SK-N-SH (cell line): Measurements from ENCODE around the gene SH3RF2. TPM values are rescaled to one million over a fixed set of nuclear protein-coding genes. Genes with fewer than 3 reads are reported as not detected.

Source experiments
- CTCF ChIA-PET: fragments of 300-600, 350-600 bp; formaldehyde crosslinking; extraction: SDS; loops from one replicate; lab custom pipeline; 2021; lab: Yijun Ruan, JAX
- POLR2A ChIA-PET: fragments of 350-600 bp; sonication (Branson Sonifier 250); formaldehyde crosslinking; extraction: SDS; loops from one replicate; lab custom pipeline; 2020; ENCODE audit warnings: antibody characterized with exemption, inconsistent platforms; lab: Yijun Ruan, JAX
- DNase-seq: peaks from one replicate; pipeline ENCODE4 v3.0.0; 2012
- H2AFZ ChIP-seq: fragments of 200-600 bp; sonication (generic); 2 replicates; pipeline ENCODE4 v1.8.1; 2016; ENCODE audit warnings: antibody characterized with exemption, mild to moderate bottlenecking, low read depth
- H3F3A ChIP-seq: fragments of 200-600 bp; sonication (generic); replicated peaks from 2 replicates; pipeline ENCODE3; 2016; ENCODE audit warnings: antibody characterized with exemption, mild to moderate bottlenecking; ENCODE audit not compliant: insufficient read depth
- H3K27ac ChIP-seq, 2 experiments: fragments of 200-500 bp in 1 of 2; fragments of 200-600 bp in 1 of 2; sonication (Bioruptor generic) in 1 of 2; sonication (generic), shearing (Covaris generic) in 1 of 2; 2 replicates each; pipeline versions ENCODE4 v1.5.1 to v1.6.1; 2014 to 2016; ENCODE audit warnings: low read depth in 2 of 2, inconsistent platforms in 1 of 2, low read length in 1 of 2, mild to moderate bottlenecking in 1 of 2, mixed read lengths in 1 of 2
- H3K27me3 ChIP-seq: fragments of 200-600 bp; sonication (generic), shearing (Covaris generic); 2 replicates; pipeline ENCODE4 v1.6.1; 2016; ENCODE audit warnings: mixed run types; ENCODE audit not compliant: insufficient read depth
- H3K36me3 ChIP-seq, 2 experiments: fragments of 200-500 bp in 1 of 2; fragments of 200-600 bp in 1 of 2; sonication (Bioruptor generic) in 1 of 2; sonication (generic) in 1 of 2; replicated peaks in 1 of 2; 2 replicates each; pipeline versions ENCODE3 to v1.5.1; 2014 to 2016; ENCODE audit warnings: low read length in 1 of 2, mild to moderate bottlenecking in 1 of 2; ENCODE audit not compliant: insufficient read depth in 2 of 2, control insufficient read depth in 1 of 2
- H3K4me1 ChIP-seq, 2 experiments: fragments of 200-500 bp in 1 of 2; fragments of 200-600 bp in 1 of 2; sonication (Bioruptor generic) in 1 of 2; sonication (generic), shearing (Covaris generic) in 1 of 2; 2 replicates each; pipeline versions ENCODE4 v1.5.1 to v1.6.1; 2014 to 2016; ENCODE audit warnings: low read depth in 1 of 2, low read length in 1 of 2, mixed run types in 1 of 2; ENCODE audit not compliant: insufficient read depth in 2 of 2, control insufficient read depth in 1 of 2
- H3K4me2 ChIP-seq: fragments of 200-600 bp; sonication (generic), shearing (Covaris generic); 2 replicates; pipeline ENCODE4 v1.6.1; 2017; ENCODE audit warnings: mixed run types
- H3K4me3 ChIP-seq, 2 experiments: fragments of 200-500 bp in 1 of 2; fragments of 200-600 bp in 1 of 2; sonication (Bioruptor generic) in 1 of 2; sonication (generic), shearing (Covaris generic) in 1 of 2; 2 replicates each; pipeline versions ENCODE4 v1.5.1 to v1.8.1; 2014 to 2016; ENCODE audit warnings: low read depth in 2 of 2, inconsistent platforms in 1 of 2, low read length in 1 of 2, mild to moderate bottlenecking in 1 of 2, mixed read lengths in 1 of 2, moderate library complexity in 1 of 2
- H3K79me2 ChIP-seq: fragments of 200-600 bp; sonication (generic); 2 replicates; pipeline ENCODE4 v1.8.1; 2017; ENCODE audit warnings: mild to moderate bottlenecking; ENCODE audit not compliant: insufficient read depth
- H3K9ac ChIP-seq: fragments of 200-600 bp; sonication (generic); 2 replicates; pipeline ENCODE4 v1.6.1; 2017; ENCODE audit warnings: mixed run types
- H3K9me2 ChIP-seq: fragments of 200-600 bp; sonication (generic); 2 replicates; pipeline ENCODE4 v1.6.1; 2017; ENCODE audit warnings: mixed run types
- H3K9me3 ChIP-seq: fragments of 200-600 bp; sonication (generic); 2 replicates; pipeline ENCODE4 v1.6.1; 2017; ENCODE audit warnings: mixed run types, mild to moderate bottlenecking, moderate library complexity
- H4K20me1 ChIP-seq: fragments of 200-600 bp; sonication (generic); 2 replicates; pipeline ENCODE4 v1.6.1; 2017; ENCODE audit warnings: mild to moderate bottlenecking, mixed run types; ENCODE audit not compliant: insufficient read depth
- CHD2 ChIP-seq: fragments of 150-350 bp; IDR thresholded peaks from 2 replicates; pipeline ENCODE4 v1.6.1; 2018; ENCODE audit warnings: low read length; ENCODE audit not compliant: partially characterized antibody
- ELF1 ChIP-seq: IDR thresholded peaks from 2 replicates; pipeline ENCODE4 v1.4.0; 2012
- EZH2phosphoT487 ChIP-seq: fragments of 200-600 bp; sonication (generic); IDR thresholded peaks from 2 replicates; pipeline ENCODE4 v1.6.1; 2017; ENCODE audit warnings: low read depth, mixed run types, mild to moderate bottlenecking, antibody characterized with exemption, moderate library complexity, borderline replicate concordance
- FOSL2 ChIP-seq: IDR thresholded peaks from 2 replicates; pipeline ENCODE4 v1.4.0; 2012; ENCODE audit warnings: low read depth, mild to moderate bottlenecking, moderate library complexity, borderline replicate concordance
- FOXJ3 ChIP-seq: sonication (generic); formaldehyde crosslinking; IDR thresholded peaks from 2 replicates; pipeline ENCODE4 v1.5.1; 2020; ENCODE audit warnings: mild to moderate bottlenecking, missing genetic modification reagents
- FOXM1 ChIP-seq: IDR thresholded peaks from 2 replicates; pipeline ENCODE4 v1.4.0; 2012; ENCODE audit warnings: low read depth, mild to moderate bottlenecking
- GABPA ChIP-seq: IDR thresholded peaks from 2 replicates; pipeline ENCODE4 v1.4.0; 2012; ENCODE audit warnings: low read depth, mild to moderate bottlenecking
- GATA2 ChIP-seq: sonication (generic); formaldehyde crosslinking; IDR thresholded peaks from 2 replicates; pipeline ENCODE4 v1.5.0; 2020; ENCODE audit warnings: mild to moderate bottlenecking, missing genetic modification reagents
- JUND ChIP-seq: IDR thresholded peaks from 2 replicates; pipeline ENCODE4 v1.4.0; 2012
- MXI1 ChIP-seq: IDR thresholded peaks from 2 replicates; pipeline ENCODE4 v1.6.1; 2012; ENCODE audit warnings: mild to moderate bottlenecking, low read depth, low read length, improper control_type of control experiment
- NFIC ChIP-seq: IDR thresholded peaks from 2 replicates; pipeline ENCODE4 v1.4.0; 2012; ENCODE audit warnings: borderline replicate concordance
- RAD21 ChIP-seq: IDR thresholded peaks from 2 replicates; pipeline ENCODE4 v1.6.1; 2012; ENCODE audit warnings: mild to moderate bottlenecking, low read length
- RCOR1 ChIP-seq: fragments of 150-350 bp; IDR thresholded peaks from 2 replicates; pipeline ENCODE4 v1.6.1; 2017; ENCODE audit warnings: antibody characterized with exemption, low read length
- RFX5 ChIP-seq: IDR thresholded peaks from 2 replicates; pipeline ENCODE4 v1.6.1; 2012; ENCODE audit warnings: mild to moderate bottlenecking, improper control_type of control experiment, low read length
- RXRA ChIP-seq: IDR thresholded peaks from 2 replicates; pipeline ENCODE4 v1.4.0; 2012; ENCODE audit warnings: low read depth, mild to moderate bottlenecking, borderline replicate concordance
- SMC3 ChIP-seq: IDR thresholded peaks from 2 replicates; pipeline ENCODE4 v1.6.1; 2012; ENCODE audit warnings: low read depth, low read length, improper control_type of control experiment
- TAF1 ChIP-seq: IDR thresholded peaks from 2 replicates; pipeline ENCODE4 v1.6.1; 2012; ENCODE audit warnings: low read depth, mild to moderate bottlenecking, low read length, moderate library complexity, borderline replicate concordance
- TCF12 ChIP-seq: IDR thresholded peaks from 2 replicates; pipeline ENCODE4 v1.4.0; 2012
- TEAD4 ChIP-seq: IDR thresholded peaks from 2 replicates; pipeline ENCODE4 v1.4.0; 2012; ENCODE audit warnings: mild to moderate bottlenecking, borderline replicate concordance; ENCODE audit not compliant: insufficient read depth
- WGBS: methylation state at CpG from one replicate; pipeline ENCODE4 v1.1.6; 2017; ENCODE audit warnings: low lambda C conversion rate; 5-methylcytosine and 5-hydroxymethylcytosine counted together
- polyA plus RNA-seq, 3 experiments: library from polyadenylated mRNA; depleted of rRNA; stranded (reverse); fragments of >200 nt; gene quantifications; 2 replicates each; pipeline ENCODE4 v1.2.3, GENCODE V29; 2012
- TF ChIP-seq, protein P1 (sequence below): IDR thresholded peaks from 2 replicates; pipeline ENCODE4; 2012
- TF ChIP-seq, protein P2 (sequence below): IDR thresholded peaks from 2 replicates; pipeline ENCODE4 v1.4.0; 2012; ENCODE audit warnings: low read depth, borderline replicate concordance
- TF ChIP-seq, protein P3 (sequence below): IDR thresholded peaks from 2 replicates; pipeline ENCODE4 v1.6.1; 2012; ENCODE audit warnings: mild to moderate bottlenecking, low read depth, low read length, moderate library complexity

Gene SH3RF2
- polyA plus RNA-seq, 1 of the 3 experiments (the other 2 are of a cell fraction): 0.87 TPM

DNA sequence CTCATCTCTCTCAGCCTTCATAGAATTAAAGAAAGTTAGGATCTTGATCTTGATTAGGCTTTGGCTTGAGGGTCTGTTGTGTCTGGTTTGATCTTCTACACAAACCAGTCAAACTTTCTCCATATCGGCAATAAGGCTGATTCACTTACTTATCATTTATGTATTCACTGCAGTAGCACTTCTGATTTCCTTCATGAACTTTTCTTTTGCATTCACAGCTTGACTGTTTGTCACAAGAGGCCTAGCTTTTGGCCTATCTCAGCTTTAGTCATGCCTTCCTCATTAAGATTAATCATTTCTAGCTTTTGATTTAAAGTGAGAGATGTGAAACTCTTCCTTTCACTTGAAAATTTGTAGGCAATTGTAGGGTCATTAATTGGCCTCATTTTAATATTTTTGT lies 62.8 kb downstream of the SH3RF2 start:
- peaks cover 0 to 18% of the 10 kb centered on the region in 2 experiments; a peak in 1 of 4 replicates for H3K4me1 ChIP-seq
- no peak for DNase-seq
- no peaks in the 10 kb centered on the region for H3K79me2 ChIP-seq
- TF ChIP-seq MXI1 (no peak), RCOR1 (no peak), RAD21 (no peak), CHD2 (no peak), FOXJ3 (CRISPR knock-in tag) (no peak), SMC3 (no peak), FOXM1 (no peak), RFX5 (no peak), EZH2phosphoT487 (no peak), GABPA (no peak), JUND (no peak), FOSL2 (no peak)
- TF ChIP-seq, protein P1, sequence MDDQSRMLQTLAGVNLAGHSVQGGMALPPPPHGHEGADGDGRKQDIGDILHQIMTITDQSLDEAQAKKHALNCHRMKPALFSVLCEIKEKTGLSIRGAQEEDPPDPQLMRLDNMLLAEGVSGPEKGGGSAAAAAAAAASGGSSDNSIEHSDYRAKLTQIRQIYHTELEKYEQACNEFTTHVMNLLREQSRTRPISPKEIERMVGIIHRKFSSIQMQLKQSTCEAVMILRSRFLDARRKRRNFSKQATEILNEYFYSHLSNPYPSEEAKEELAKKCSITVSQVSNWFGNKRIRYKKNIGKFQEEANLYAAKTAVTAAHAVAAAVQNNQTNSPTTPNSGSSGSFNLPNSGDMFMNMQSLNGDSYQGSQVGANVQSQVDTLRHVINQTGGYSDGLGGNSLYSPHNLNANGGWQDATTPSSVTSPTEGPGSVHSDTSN: no peak
- TF ChIP-seq, protein P2, sequence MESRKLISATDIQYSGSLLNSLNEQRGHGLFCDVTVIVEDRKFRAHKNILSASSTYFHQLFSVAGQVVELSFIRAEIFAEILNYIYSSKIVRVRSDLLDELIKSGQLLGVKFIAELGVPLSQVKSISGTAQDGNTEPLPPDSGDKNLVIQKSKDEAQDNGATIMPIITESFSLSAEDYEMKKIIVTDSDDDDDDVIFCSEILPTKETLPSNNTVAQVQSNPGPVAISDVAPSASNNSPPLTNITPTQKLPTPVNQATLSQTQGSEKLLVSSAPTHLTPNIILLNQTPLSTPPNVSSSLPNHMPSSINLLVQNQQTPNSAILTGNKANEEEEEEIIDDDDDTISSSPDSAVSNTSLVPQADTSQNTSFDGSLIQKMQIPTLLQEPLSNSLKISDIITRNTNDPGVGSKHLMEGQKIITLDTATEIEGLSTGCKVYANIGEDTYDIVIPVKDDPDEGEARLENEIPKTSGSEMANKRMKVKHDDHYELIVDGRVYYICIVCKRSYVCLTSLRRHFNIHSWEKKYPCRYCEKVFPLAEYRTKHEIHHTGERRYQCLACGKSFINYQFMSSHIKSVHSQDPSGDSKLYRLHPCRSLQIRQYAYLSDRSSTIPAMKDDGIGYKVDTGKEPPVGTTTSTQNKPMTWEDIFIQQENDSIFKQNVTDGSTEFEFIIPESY: no peak
- ChIA-PET CTCF (interaction anchor here (0.6 to 3.5 kb wide), 2 partner anchors 9 to 10 kb away, joined by 3 to 9 read pairs; no protein-coding TSS in a partner anchor), POLR2A (no interaction called here)
- H3F3A ChIP-seq: no peaks in the 10 kb centered on the region
- no peak overlapping the region for H3K27ac ChIP-seq
- no peaks in the 10 kb centered on the region for H3K36me3 ChIP-seq
- H3K9ac ChIP-seq: no peak overlapping the region
- no peak overlapping the region for H2AFZ ChIP-seq
- H3K4me2 ChIP-seq: no peak overlapping the region
- WGBS: 96% methylated on average over 1 of the region's 1 CpG
- H4K20me1 ChIP-seq: no peaks in the 10 kb centered on the region
- H3K4me3 ChIP-seq: no peak overlapping the region
- H3K9me3 ChIP-seq: no peaks in the 10 kb centered on the region
- no peaks in the 10 kb centered on the region for H3K27me3 ChIP-seq
- no peaks in the 10 kb centered on the region for H3K9me2 ChIP-seq

- WGBS: 87% methylated on average over 9 of the region's 9 CpGs
- Histone ChIP-seq H3K9me2 (no peaks in the 10 kb centered on the region), H3F3A (no peaks in the 10 kb centered on the region), H3K4me3 (no peak overlapping the region), H3K27ac (no peak overlapping the region), H3K36me3 (no peaks in the 10 kb centered on the region), H3K9ac (no peak overlapping the region), H3K4me1 (peaks cover 0 to 18% of the 10 kb centered on the region in 2 experiments; a peak in 1 of 4 replicates), H2AFZ (no peak overlapping the region), H3K4me2 (no peak overlapping the region), H3K27me3 (no peaks in the 10 kb centered on the region), H3K79me2 (no peaks in the 10 kb centered on the region), H4K20me1 (no peaks in the 10 kb centered on the region), H3K9me3 (no peaks in the 10 kb centered on the region)
- DNase-seq: no peak
- ChIA-PET CTCF (interaction anchor here (3.5 kb wide), 1 partner anchor 9 kb away, joined by 9 read pairs; no protein-coding TSS in a partner anchor), POLR2A (no interaction called here)
- TF ChIP-seq GATA2 (no peak), RFX5 (no peak), TEAD4 (no peak), TAF1 (no peak), TCF12 (no peak), RXRA (no peak), MXI1 (no peak), NFIC (no peak), GABPA (no peak), ELF1 (no peak), JUND (no peak)
- TF ChIP-seq, protein P1: no peak
- TF ChIP-seq, protein P3, sequence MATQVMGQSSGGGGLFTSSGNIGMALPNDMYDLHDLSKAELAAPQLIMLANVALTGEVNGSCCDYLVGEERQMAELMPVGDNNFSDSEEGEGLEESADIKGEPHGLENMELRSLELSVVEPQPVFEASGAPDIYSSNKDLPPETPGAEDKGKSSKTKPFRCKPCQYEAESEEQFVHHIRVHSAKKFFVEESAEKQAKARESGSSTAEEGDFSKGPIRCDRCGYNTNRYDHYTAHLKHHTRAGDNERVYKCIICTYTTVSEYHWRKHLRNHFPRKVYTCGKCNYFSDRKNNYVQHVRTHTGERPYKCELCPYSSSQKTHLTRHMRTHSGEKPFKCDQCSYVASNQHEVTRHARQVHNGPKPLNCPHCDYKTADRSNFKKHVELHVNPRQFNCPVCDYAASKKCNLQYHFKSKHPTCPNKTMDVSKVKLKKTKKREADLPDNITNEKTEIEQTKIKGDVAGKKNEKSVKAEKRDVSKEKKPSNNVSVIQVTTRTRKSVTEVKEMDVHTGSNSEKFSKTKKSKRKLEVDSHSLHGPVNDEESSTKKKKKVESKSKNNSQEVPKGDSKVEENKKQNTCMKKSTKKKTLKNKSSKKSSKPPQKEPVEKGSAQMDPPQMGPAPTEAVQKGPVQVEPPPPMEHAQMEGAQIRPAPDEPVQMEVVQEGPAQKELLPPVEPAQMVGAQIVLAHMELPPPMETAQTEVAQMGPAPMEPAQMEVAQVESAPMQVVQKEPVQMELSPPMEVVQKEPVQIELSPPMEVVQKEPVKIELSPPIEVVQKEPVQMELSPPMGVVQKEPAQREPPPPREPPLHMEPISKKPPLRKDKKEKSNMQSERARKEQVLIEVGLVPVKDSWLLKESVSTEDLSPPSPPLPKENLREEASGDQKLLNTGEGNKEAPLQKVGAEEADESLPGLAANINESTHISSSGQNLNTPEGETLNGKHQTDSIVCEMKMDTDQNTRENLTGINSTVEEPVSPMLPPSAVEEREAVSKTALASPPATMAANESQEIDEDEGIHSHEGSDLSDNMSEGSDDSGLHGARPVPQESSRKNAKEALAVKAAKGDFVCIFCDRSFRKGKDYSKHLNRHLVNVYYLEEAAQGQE: no peak
Observed at GRCh38 chr5:146000072-146000471, 63.7 kb downstream of the SH3RF2 start.
